T-cell (primary cell): ENCODE results near the gene NPTX2. TPM values are rescaled to one million over a fixed set of nuclear protein-coding genes. Genes with fewer than 3 reads are reported as not detected.

Experiments
- ATAC-seq, 4 experiments: fragments of 200-7000 bp in 3 of 4; fragments of 150-1000 bp in 1 of 4; cut with Tn5 transposase; replicated peaks in 1 of 4; 1 replicate in 3 of 4; 2 replicates in 1 of 4; pipeline ENCODE4 v1.10.0; 2021; ENCODE audit warnings: moderate library complexity in 3 of 4, mild to moderate bottlenecking in 2 of 4, moderate number of reproducible peaks in 1 of 4
- CTCF ChIA-PET, 2 donors: fragments of 300-600 bp; sonication (Branson Sonifier 250); formaldehyde crosslinking; loops; one replicate each; lab custom pipeline; 2022; ENCODE audit warnings: antibody characterized with exemption in 2 of 2; lab: Charles Lee
- POLR2A ChIA-PET, 2 donors: fragments of 300-600 bp; sonication (Branson Sonifier 250); formaldehyde crosslinking; loops; one replicate each; lab custom pipeline; 2022; ENCODE audit warnings: antibody characterized with exemption in 2 of 2; lab: Charles Lee
- DNase-seq, 35 experiments: peaks; one replicate each; pipeline versions ENCODE4 v3.0.0 to v3.0.0-alpha.2; 2013 to 2023
- H3K27ac ChIP-seq: one replicate; pipeline ENCODE4 v1.5.1; 2013; ENCODE audit warnings: low read length
- H3K27me3 ChIP-seq, 2 experiments: replicated peaks in 1 of 2; 1 replicate in 1 of 2; 2 replicates in 1 of 2; pipeline versions ENCODE4 v1.6.1 to v1.7.0; 2013; ENCODE audit warnings: low read length in 1 of 2, mixed read lengths in 1 of 2; ENCODE audit not compliant: control insufficient read depth in 2 of 2, insufficient read depth in 2 of 2; ENCODE audit errors: extremely low read depth in 1 of 2
- H3K36me3 ChIP-seq, 2 donors: 1 replicate in 1 of 2; 2 replicates in 1 of 2; pipeline versions ENCODE4 v1.6.1 to v1.7.0; 2013; ENCODE audit warnings: low read length in 1 of 2; ENCODE audit not compliant: control insufficient read depth in 2 of 2, insufficient read depth in 1 of 2; ENCODE audit errors: extremely low read depth in 1 of 2
- H3K4me1 ChIP-seq, 2 experiments: 1 replicate in 1 of 2; 2 replicates in 1 of 2; pipeline versions ENCODE4 v1.6.1 to v1.7.0; 2013; ENCODE audit warnings: low read length in 2 of 2, mixed read lengths in 1 of 2; ENCODE audit not compliant: insufficient read depth in 2 of 2, control insufficient read depth in 1 of 2; ENCODE audit errors: extremely low read depth in 1 of 2
- H3K4me3 ChIP-seq, 2 donors: 1 replicate in 1 of 2; 2 replicates in 1 of 2; pipeline versions ENCODE4 v1.5.1 to v1.7.0; 2013; ENCODE audit warnings: mild to moderate bottlenecking in 2 of 2, low read length in 1 of 2, moderate library complexity in 1 of 2; ENCODE audit not compliant: control insufficient read depth in 1 of 2; ENCODE audit errors: extremely low read depth in 1 of 2
- H3K9me3 ChIP-seq: 2 replicates; pipeline ENCODE4 v1.7.0; 2013
- H3K27ac Mint-ChIP-seq, 2 donors: one replicate each; pipeline ENCODE4 v1.8.0; 2020 to 2021; ENCODE audit warnings: mild to moderate bottlenecking in 2 of 2, mixed read lengths in 2 of 2
- H3K27me3 Mint-ChIP-seq, 2 donors: one replicate each; pipeline ENCODE4 v1.8.0; 2021 to 2022; ENCODE audit warnings: mixed read lengths in 2 of 2
- H3K36me3 Mint-ChIP-seq: one replicate; pipeline ENCODE4 v1.8.0; 2021; ENCODE audit warnings: mixed read lengths
- H3K4me1 Mint-ChIP-seq, 3 donors: one replicate each; pipeline ENCODE4 v1.8.0; 2020 to 2022; ENCODE audit warnings: mixed read lengths in 3 of 3, mild to moderate bottlenecking in 1 of 3
- H3K4me3 Mint-ChIP-seq, 3 donors: one replicate each; pipeline ENCODE4 v1.8.0; 2020 to 2022; ENCODE audit warnings: mild to moderate bottlenecking in 3 of 3, mixed read lengths in 3 of 3, moderate library complexity in 3 of 3
- H3K9me3 Mint-ChIP-seq, 3 donors: one replicate each; pipeline ENCODE4 v1.8.0; 2020 to 2022; ENCODE audit warnings: mixed read lengths in 3 of 3
- WGBS: methylation state at CpG from one replicate; pipeline ENCODE4 v1.1.5; 2013; ENCODE audit warnings: missing lambda C conversion rate; ENCODE audit not compliant: insufficient coverage; 5-methylcytosine and 5-hydroxymethylcytosine counted together
- total RNA-seq, 35 experiments: library from RNA in 6 of 35; stranded (reverse) in 6 of 35; fragments of 120-200 nt in 1 of 35; gene quantifications; one replicate each; pipeline versions ENCODE4 v1.2.1 to v1.2.4 and lab custom pipeline; 2013 to 2026

NPTX2 gene, protein sequence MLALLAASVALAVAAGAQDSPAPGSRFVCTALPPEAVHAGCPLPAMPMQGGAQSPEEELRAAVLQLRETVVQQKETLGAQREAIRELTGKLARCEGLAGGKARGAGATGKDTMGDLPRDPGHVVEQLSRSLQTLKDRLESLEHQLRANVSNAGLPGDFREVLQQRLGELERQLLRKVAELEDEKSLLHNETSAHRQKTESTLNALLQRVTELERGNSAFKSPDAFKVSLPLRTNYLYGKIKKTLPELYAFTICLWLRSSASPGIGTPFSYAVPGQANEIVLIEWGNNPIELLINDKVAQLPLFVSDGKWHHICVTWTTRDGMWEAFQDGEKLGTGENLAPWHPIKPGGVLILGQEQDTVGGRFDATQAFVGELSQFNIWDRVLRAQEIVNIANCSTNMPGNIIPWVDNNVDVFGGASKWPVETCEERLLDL
- total RNA-seq (under 1 TPM in 4 of 5 donors, not detected in 1; 0.09 to 0.56 (median 0.20) TPM), total RNA-seq (lab: John Stamatoyannopoulos, UW) (0 to 0.98 (median 0.28) reads per million in 29 experiments)
- total RNA-seq (2013), result not detected

DNA sequence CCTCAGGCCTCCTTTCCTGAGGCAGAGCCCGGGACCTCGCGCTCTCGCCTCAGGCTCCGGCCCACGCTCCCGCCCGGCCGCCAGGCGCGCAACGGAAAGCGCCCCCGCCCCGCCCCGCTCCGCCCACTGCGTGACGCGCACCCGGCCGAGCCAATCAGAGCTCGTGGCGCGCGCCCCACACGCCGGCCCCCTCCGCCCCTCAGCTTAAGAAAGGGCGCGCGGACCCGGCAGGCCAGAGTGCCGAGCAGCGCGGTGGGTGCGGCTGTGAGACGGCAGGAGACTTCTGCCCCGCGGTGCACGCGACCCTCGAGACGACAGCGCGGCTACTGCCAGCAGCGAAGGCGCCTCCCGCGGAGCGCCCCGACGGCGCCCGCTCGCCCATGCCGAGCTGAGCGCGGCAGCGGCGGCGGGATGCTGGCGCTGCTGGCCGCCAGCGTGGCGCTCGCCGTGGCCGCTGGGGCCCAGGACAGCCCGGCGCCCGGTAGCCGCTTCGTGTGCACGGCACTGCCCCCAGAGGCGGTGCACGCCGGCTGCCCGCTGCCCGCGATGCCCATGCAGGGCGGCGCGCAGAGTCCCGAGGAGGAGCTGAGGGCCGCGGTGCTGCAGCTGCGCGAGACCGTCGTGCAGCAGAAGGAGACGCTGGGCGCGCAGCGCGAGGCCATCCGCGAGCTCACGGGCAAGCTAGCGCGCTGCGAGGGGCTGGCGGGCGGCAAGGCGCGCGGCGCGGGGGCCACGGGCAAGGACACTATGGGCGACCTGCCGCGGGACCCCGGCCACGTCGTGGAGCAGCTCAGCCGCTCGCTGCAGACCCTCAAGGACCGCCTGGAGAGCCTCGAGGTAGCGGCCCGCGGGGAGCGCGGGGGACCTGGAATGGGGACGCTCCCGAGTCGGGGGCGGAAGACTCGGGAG lies at the start of gene NPTX2:
NPTX2 (plus strand) TSS at position 235 of the 909 bp plus-strand sequence; CDS start at position 412, 177 bp downstream.
- Mint-ChIP-seq H3K4me1 (peaks cover 4 to 7% (median 6%) of the 10 kb centered on the region in 3 donors), H3K36me3 (no peaks in the 10 kb centered on the region), H3K9me3 (no peaks in the 10 kb centered on the region), H3K4me3 (peak within 1 kb of the TSS in 1 of 3 donors; percentile 44), H3K27me3 (peaks cover 43 to 54% of the 10 kb centered on the region in 2 donors), H3K27ac (no peak within 1 kb of the TSS)
- no peak within 1 kb of the TSS for H3K27ac ChIP-seq
- DNase-seq (no peak), ATAC-seq (no peak)
- WGBS, result 6% methylated on average over 115 of the region's 130 CpGs
- ChIA-PET CTCF (no interaction called here), POLR2A (no interaction called here)
- H3K4me3 ChIP-seq, result no peak within 1 kb of the TSS
- H3K27me3 ChIP-seq, result peaks cover 9 to 36% of the 10 kb centered on the region in 2 experiments
- H3K9me3 ChIP-seq, result no peaks in the 10 kb centered on the region
- H3K36me3 ChIP-seq, result no peaks in the 10 kb centered on the region
- no peaks in the 10 kb centered on the region for H3K4me1 ChIP-seq

DNA sequence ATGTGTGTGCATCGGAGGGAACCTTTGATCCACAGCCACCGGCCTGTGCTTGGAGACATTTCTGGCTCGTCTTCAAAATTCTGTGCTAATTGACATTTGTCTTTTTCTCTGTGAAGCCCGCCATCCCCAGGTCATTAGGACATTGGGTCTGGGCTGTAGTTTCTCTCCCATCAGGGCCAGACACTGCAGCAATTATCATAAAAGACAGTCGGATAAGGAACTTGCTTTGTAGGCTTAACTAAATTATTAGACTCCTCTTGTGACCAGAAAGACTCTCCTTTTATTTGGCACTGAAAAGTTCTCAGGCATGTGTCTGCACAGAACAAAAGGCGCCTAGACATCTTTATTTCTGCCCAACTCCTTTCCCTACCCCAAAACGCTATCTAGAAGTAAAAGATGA lies 49.1 kb upstream of the NPTX2 start:
- POLR2A ChIA-PET, result no interaction called here

DNA sequence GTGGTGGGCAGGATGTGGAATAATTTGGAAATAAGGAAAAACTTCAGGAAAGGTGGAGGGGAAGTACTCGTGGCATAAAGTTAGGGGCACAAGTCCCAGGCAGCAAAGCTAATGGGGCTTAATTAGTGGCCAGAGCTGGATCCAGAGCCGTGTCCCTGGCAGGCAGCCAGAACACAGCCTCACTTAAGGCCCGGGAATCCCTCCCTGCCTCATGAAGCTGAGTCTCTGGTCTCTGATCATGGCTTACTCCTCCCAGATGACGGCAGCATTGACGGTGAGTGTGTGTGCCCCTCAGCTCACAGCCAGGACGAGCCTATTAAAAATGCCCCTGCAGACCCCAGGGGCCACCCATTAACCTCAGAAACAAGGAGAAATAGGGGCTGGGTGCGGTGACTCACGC lies 48.2 kb upstream of the NPTX2 start:
- no peak overlapping the region for H3K27ac ChIP-seq

More for the DNA sequence above, 49.1 kb upstream of the NPTX2 start:
- peaks cover 0 to 21% of the 10 kb centered on the region in 2 experiments for H3K27me3 ChIP-seq
- DNase-seq (no peak), ATAC-seq (no peak)
- H3K9me3 ChIP-seq, result no peaks in the 10 kb centered on the region
- whole genome bisulfite sequencing, result 93% methylated on average over 3 of the region's 7 CpGs
- H3K4me3 ChIP-seq, result no peak overlapping the region
- Mint-ChIP-seq H3K4me1 (no peaks in the 10 kb centered on the region), H3K36me3 (no peaks in the 10 kb centered on the region), H3K4me3 (no peak overlapping the region), H3K9me3 (peaks cover 0 to 15% (median 12%) of the 10 kb centered on the region in 3 donors), H3K27ac (no peak overlapping the region), H3K27me3 (peaks cover 13 to 20% of the 10 kb centered on the region in 2 donors)
- no peaks in the 10 kb centered on the region for H3K36me3 ChIP-seq
- CTCF ChIA-PET, result no interaction called here
- H3K4me1 ChIP-seq, result no peaks in the 10 kb centered on the region
- H3K27ac ChIP-seq, result no peak overlapping the region

DNA sequence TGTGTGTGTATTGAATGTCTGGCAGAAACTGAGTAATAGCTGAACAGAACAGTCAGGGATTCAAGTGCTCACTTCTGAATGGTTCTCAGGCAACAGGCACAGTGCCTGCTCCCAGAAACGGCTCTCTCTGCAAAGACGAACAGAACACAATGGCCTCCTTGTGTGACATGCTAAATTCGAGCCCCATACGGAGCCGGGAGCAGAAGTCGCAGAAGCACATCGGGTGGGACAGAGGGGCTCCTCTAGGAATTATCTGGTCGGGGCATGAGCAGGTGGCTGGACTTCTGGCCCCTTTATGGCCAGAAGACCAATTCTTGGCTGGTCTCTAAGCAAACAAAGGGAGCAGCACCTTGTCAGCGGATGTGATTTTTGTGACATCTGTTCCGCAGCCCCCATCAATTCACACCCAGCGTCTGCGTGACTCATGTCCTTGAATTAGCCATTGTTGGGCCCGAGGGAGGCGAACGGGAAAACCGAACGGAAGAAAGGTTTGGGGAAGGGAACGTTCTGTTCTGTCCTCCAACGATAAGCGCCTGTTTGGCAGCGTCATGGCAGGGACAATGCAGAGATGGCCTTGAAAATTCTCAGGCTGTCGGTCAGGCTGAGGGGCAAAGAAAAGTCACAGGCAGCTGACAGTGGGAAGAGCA lies 47.3 kb upstream of the NPTX2 start:
- DNase-seq (no peak), ATAC-seq (no peak)
- H3K4me1 ChIP-seq, result no peaks in the 10 kb centered on the region
- peaks cover 0 to 8% (median 6%) of the 10 kb centered on the region in 3 donors for H3K9me3 Mint-ChIP-seq
- peaks cover 0 to 6% of the 10 kb centered on the region in 2 experiments for H3K27me3 ChIP-seq
- no peak overlapping the region for H3K4me3 Mint-ChIP-seq
- 76% methylated on average over 19 of the region's 22 CpGs for WGBS
- no peak overlapping the region for H3K27ac ChIP-seq
- no peaks in the 10 kb centered on the region for H3K9me3 ChIP-seq
- POLR2A ChIA-PET, result no interaction called here
- CTCF ChIA-PET, result no interaction called here
- H3K36me3 Mint-ChIP-seq, result no peaks in the 10 kb centered on the region
- no peaks in the 10 kb centered on the region for H3K36me3 ChIP-seq
- no peak overlapping the region for H3K27ac Mint-ChIP-seq
- H3K4me3 ChIP-seq, result no peak overlapping the region
- no peaks in the 10 kb centered on the region for H3K4me1 Mint-ChIP-seq
- H3K27me3 Mint-ChIP-seq, result peaks cover 5 to 20% of the 10 kb centered on the region in 2 donors

More for the DNA sequence above, 48.2 kb upstream of the NPTX2 start:
- no peaks in the 10 kb centered on the region for H3K4me1 ChIP-seq
- no peak overlapping the region for H3K4me3 ChIP-seq
- ATAC-seq, result no peak
- ChIA-PET CTCF (no interaction called here), POLR2A (no interaction called here)
- H3K4me3 Mint-ChIP-seq, result no peak overlapping the region
- H3K9me3 ChIP-seq, result no peaks in the 10 kb centered on the region
- no peaks in the 10 kb centered on the region for H3K36me3 Mint-ChIP-seq
- 63% methylated on average over 5 of the region's 8 CpGs for WGBS
- no peaks in the 10 kb centered on the region for H3K4me1 Mint-ChIP-seq
- H3K27me3 Mint-ChIP-seq, result peaks cover 7 to 20% of the 10 kb centered on the region in 2 donors
- no peak for DNase-seq
- H3K27me3 ChIP-seq, result peaks cover 0 to 13% of the 10 kb centered on the region in 2 experiments
- H3K9me3 Mint-ChIP-seq, result peaks cover 0 to 12% (median 12%) of the 10 kb centered on the region in 3 donors
- H3K27ac Mint-ChIP-seq, result no peak overlapping the region
- no peaks in the 10 kb centered on the region for H3K36me3 ChIP-seq

DNA sequence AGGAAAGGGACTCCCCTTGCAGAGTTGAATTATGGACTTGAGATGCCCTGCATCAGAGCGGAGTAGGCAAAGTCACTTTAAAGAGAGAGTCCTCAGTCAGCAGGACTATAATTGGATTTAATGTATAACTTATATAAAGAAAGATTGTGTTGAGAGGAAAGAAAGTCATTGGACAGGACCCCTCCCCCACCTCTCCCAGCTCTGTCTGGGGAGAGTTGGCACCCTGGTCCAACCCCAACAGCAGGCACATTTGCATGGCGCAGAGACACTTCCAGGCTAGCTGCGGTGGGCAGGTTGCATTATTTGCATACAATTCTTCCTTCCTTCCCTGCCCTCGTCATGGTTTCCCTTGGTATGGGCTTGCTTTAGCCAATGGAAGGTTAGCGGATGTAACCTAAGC lies 46.1 kb upstream of the NPTX2 start:
- Histone ChIP-seq H3K36me3 (no peaks in the 10 kb centered on the region), H3K4me1 (no peaks in the 10 kb centered on the region), H3K27ac (no peak overlapping the region), H3K9me3 (no peaks in the 10 kb centered on the region), H3K27me3 (peaks cover 0 to 6% of the 10 kb centered on the region in 2 experiments), H3K4me3 (no peak overlapping the region)
- no peak for DNase-seq
- Mint-ChIP-seq H3K9me3 (peaks cover 5 to 14% (median 11%) of the 10 kb centered on the region in 3 donors), H3K27me3 (peaks cover 5 to 18% of the 10 kb centered on the region in 2 donors), H3K4me3 (no peak overlapping the region), H3K4me1 (no peaks in the 10 kb centered on the region), H3K36me3 (no peaks in the 10 kb centered on the region), H3K27ac (no peak overlapping the region)
- ATAC-seq, result no peak
- ChIA-PET CTCF (no interaction called here), POLR2A (no interaction called here)
- WGBS, result 85% methylated on average over 3 of the region's 5 CpGs

DNA sequence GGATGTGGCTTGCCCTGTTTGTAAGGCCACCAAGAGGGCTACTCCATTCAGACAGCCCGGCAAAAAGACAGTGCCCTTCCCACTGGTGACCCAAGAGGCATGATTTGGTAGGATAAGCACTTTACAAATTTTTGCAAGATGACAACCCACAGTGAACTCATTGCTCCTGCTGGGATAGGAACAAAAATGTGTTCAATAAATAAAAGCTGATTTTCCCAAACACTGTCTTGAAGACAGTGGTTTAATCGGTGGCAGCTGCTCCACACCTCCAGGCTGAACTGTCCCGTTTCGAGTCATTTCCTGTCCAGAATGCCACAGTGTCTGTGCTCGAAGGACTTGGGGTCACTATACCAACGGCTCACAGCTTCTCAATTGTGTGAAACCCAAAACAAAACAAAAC lies 45.1 kb upstream of the NPTX2 start:
- peaks cover 0 to 6% of the 10 kb centered on the region in 2 experiments for H3K27me3 ChIP-seq
- no peaks in the 10 kb centered on the region for H3K4me1 ChIP-seq
- ATAC-seq (no peak), DNase-seq (no peak)
- peaks cover 9 to 22% (median 9%) of the 10 kb centered on the region in 3 donors for H3K9me3 Mint-ChIP-seq
- no peak overlapping the region for H3K4me3 Mint-ChIP-seq
- H3K27ac Mint-ChIP-seq, result no peak overlapping the region
- no peaks in the 10 kb centered on the region for H3K9me3 ChIP-seq
- ChIA-PET POLR2A (no interaction called here), CTCF (no interaction called here)
- no peaks in the 10 kb centered on the region for H3K36me3 ChIP-seq
- peaks cover 2 to 9% of the 10 kb centered on the region in 2 donors for H3K27me3 Mint-ChIP-seq
- H3K36me3 Mint-ChIP-seq, result no peaks in the 10 kb centered on the region
- H3K27ac ChIP-seq, result no peak overlapping the region
- 78% methylated on average over 3 of the region's 6 CpGs for WGBS
- H3K4me3 ChIP-seq, result no peak overlapping the region
- no peaks in the 10 kb centered on the region for H3K4me1 Mint-ChIP-seq
